ENCODE results near the gene TMCC1.

The TMCC1 gene

DNA sequence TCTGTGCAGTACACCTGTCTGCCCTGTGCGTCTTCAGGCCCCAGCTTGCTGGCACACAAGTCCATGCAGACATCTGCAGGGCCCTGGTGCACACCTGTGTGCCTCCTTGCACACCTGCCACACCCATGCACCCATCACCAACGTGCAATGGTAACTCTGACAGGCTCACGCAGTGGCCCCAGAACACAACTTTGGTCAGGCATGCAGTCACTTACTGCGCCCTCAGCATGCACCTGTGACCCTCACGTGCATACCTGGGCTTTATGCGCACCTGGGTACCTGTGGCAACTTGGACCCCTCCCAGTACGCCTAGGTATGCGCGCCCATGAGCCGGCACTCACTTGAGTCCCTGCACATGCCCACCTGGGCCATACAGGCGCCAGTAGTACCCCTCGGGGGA lies 288.7 kb downstream of the TMCC1 start:
- no peak for DNase-seq (ENCODE audit: low spot score)
- in situ Hi-C loops (cut with MboI; ENCODE audit: low pct_unique_long_range_greater_than_20kb, low sequenced_read_pairs, unreplicated experiment): no loop called here
- TF ChIP-seq, protein P1, sequence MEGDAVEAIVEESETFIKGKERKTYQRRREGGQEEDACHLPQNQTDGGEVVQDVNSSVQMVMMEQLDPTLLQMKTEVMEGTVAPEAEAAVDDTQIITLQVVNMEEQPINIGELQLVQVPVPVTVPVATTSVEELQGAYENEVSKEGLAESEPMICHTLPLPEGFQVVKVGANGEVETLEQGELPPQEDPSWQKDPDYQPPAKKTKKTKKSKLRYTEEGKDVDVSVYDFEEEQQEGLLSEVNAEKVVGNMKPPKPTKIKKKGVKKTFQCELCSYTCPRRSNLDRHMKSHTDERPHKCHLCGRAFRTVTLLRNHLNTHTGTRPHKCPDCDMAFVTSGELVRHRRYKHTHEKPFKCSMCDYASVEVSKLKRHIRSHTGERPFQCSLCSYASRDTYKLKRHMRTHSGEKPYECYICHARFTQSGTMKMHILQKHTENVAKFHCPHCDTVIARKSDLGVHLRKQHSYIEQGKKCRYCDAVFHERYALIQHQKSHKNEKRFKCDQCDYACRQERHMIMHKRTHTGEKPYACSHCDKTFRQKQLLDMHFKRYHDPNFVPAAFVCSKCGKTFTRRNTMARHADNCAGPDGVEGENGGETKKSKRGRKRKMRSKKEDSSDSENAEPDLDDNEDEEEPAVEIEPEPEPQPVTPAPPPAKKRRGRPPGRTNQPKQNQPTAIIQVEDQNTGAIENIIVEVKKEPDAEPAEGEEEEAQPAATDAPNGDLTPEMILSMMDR (IDR thresholded peaks at IDR 0.05; ENCODE audit: extremely low read depth, insufficient read depth, missing control alignments): no peak

DNA sequence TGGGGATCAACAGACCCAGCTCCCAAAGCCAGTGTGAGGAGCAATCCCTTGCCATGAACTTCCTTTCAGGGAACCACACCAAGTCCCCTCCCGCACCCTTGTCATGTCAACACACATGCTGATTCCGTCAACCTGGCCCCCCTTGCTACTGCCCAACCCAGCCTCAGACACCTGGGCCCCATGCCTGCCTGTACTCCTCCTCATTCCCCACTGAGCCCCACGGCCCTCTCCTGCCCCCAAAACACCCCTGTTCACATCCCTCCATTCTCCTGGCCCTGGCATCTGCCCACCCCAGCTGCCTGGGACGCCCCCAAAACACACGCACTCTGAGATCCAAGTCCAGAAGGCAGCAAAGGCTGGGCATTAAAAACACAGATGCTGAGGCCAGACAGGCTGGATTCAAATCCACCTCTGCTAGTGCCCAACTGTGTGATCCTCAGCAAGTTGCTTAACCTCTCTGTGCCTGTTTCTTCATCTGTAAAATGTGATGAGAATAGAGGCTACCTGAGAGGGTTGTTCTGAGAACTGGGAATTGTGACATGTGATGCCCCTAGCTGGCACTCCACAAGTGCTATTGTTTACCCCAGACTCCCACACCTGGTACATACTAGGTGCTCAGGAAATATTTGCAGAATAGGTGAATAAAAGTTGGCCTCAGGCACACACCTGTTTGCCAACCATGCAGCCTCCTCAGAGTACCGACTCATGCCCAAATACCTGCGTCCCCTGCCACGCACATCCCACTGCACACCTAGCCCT lies 289.3 kb downstream of the TMCC1 start:
- in situ Hi-C loops (cut with MboI; ENCODE audit: low pct_unique_long_range_greater_than_20kb, low sequenced_read_pairs, unreplicated experiment): no loop called here
- no peak for DNase-seq (ENCODE audit: low spot score)
- TF ChIP-seq, protein P1 (IDR thresholded peaks at IDR 0.05; ENCODE audit: extremely low read depth, insufficient read depth, missing control alignments): no peak

DNA sequence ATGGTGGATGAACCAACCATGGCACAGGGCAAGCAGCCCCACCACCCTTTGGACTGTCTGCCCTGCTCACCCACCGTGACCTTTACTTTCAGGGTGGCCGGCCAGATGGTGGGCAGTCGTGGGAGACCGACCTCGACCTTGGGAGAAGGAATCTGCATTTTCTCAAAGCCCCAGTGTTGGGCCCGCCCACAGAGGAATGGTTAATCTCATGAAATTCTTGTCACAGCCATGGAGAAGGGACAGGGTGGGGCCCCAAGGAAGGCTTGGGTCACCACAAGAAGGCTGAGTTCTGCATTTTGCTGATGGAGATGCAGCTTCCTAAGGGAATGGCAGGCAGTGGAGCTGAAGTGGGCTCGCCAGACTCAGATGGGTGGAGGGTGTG lies 290.0 kb downstream of the TMCC1 start:
- in situ Hi-C loops (cut with MboI; ENCODE audit: low pct_unique_long_range_greater_than_20kb, low sequenced_read_pairs, unreplicated experiment): no loop called here
- no peak for DNase-seq (ENCODE audit: low spot score)
- TF ChIP-seq, protein P1 (IDR thresholded peaks at IDR 0.05; ENCODE audit: extremely low read depth, insufficient read depth, missing control alignments): no peak

DNA sequence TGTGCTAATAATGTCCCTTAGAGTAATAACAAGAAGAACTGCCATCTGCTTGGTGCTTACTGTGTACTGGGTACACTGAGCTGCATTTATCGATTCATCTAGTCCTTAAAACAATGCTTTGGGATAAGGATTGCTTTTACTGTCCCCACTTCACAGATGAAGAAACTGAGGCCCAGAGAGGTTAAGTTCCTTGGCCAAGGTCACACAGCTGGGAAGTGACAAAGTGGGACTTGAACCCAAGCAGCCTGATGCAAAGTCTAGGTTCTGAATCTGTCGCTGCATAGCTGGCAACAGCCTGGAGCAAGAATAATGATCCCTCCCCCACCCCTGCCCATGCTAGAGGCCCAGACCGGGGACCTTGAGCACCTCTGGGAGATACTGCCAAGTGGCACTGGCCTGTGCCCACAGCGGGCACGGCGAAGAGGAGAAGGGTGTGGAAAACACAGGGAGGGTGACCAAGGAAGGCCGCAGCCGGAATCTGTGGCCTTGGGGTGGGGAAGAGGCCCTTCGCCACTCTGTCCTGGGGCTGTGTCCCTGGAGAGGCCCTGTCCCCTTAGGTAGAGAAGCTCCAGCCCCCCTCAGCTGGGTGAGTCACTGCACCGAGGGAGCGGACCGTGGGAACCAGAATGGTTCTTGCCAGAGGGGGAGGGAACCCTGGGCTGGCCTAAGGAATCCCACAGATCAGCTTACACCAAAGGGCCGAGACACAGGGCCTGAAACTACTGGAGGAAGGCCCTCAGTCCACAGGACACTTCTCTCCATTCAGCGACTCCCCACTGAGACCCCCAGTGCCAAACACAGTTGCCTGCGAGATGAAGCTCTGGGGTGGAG lies 290.6 kb downstream of the TMCC1 start:
- in situ Hi-C loops (cut with MboI; ENCODE audit: low pct_unique_long_range_greater_than_20kb, low sequenced_read_pairs, unreplicated experiment): no loop called here
- DNase-seq (ENCODE audit: low spot score): no peak
- TF ChIP-seq, protein P1 (IDR thresholded peaks at IDR 0.05; ENCODE audit: extremely low read depth, insufficient read depth, missing control alignments): no peak

DNA sequence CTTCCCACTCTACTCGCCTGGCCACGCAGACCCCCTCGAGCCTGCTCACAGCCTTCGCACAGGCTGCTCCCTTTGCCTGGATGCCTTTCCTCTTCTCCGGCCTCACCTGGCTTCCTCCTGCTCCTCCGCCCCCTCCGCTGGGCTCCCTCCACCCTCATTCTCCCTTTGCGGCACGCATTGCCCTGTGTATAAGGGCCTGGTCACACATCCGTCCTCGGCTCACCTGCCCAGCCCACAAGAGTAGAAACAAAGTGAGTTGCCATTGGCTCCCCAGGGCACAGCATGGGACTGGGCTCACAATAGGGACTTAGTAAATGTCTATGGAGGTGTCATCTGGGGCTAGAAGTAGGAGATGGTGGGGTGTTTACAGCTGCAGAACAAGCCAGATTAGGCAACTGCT lies 291.2 kb downstream of the TMCC1 start:
- TF ChIP-seq, protein P1 (IDR thresholded peaks at IDR 0.05; ENCODE audit: extremely low read depth, insufficient read depth, missing control alignments): no peak
- no peak for DNase-seq (ENCODE audit: low spot score)
- in situ Hi-C loops (cut with MboI; ENCODE audit: low pct_unique_long_range_greater_than_20kb, low sequenced_read_pairs, unreplicated experiment): no loop called here

DNA sequence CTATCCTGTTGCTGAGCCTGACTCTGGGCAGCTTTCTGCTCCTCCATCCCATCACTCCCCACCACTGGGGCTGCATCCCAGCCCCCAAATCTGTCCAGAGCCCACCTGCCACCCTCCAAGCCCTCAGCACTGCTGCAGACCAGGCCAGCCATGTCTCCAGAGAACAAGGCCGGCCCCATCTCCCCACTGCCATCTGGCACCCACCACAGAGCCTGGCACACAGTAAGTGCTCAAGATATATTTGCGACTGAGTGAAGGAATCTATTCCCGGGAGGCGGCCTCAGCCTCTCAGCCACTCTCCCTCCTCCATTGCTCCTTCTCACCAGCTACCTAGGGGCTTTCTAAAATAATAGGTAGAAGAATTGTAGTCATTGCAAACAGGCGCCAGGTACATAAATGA lies 291.8 kb downstream of the TMCC1 start:
- TF ChIP-seq, protein P1 (IDR thresholded peaks at IDR 0.05; ENCODE audit: extremely low read depth, insufficient read depth, missing control alignments): no peak
- in situ Hi-C loops (cut with MboI; ENCODE audit: low pct_unique_long_range_greater_than_20kb, low sequenced_read_pairs, unreplicated experiment): no loop called here
- DNase-seq (ENCODE audit: low spot score): no peak
